Calu3 (cell line): ENCODE data around the gene DHX58. TPM values are rescaled to one million over a fixed set of nuclear protein-coding genes. Genes with fewer than 3 reads are reported as not detected.

Experiments used
- BruUV-seq: library from RNA; stranded (reverse); fragments of 400-500 nt; replicated peaks from 2 replicates; lab custom pipeline; 2021; lab: Mats Ljungman, UMichigan
- CTCF ChIA-PET: fragments of 300-600 bp; sonication (Branson Sonifier 250); formaldehyde crosslinking; loops from one replicate; lab custom pipeline; 2022; ENCODE audit warnings: antibody characterized with exemption; lab: Charles Lee
- DNase-seq: peaks from one replicate; pipeline ENCODE4 v3.0.0; 2022
- H3K27ac Mint-ChIP-seq: one replicate; pipeline ENCODE4 v1.8.0; 2022; ENCODE audit warnings: mixed read lengths; ENCODE audit not compliant: unreplicated experiment
- H3K27me3 Mint-ChIP-seq: one replicate; pipeline ENCODE4 v1.8.0; 2022; ENCODE audit warnings: mixed read lengths; ENCODE audit not compliant: unreplicated experiment
- H3K36me3 Mint-ChIP-seq: one replicate; pipeline ENCODE4 v1.8.0; 2022; ENCODE audit warnings: mild to moderate bottlenecking, moderate library complexity, mixed read lengths; ENCODE audit not compliant: insufficient read depth, unreplicated experiment
- H3K4me1 Mint-ChIP-seq: one replicate; pipeline ENCODE4 v1.8.0; 2022; ENCODE audit warnings: mild to moderate bottlenecking, low read depth, mixed read lengths; ENCODE audit not compliant: unreplicated experiment
- H3K4me3 Mint-ChIP-seq: one replicate; pipeline ENCODE4 v1.8.0; 2022; ENCODE audit warnings: mild to moderate bottlenecking, low read depth, moderate library complexity, mixed read lengths; ENCODE audit not compliant: unreplicated experiment
- H3K9me3 Mint-ChIP-seq: one replicate; pipeline ENCODE4 v1.8.0; 2022; ENCODE audit warnings: low read depth, mixed read lengths; ENCODE audit not compliant: unreplicated experiment
- intact Hi-C: fragments of 100-400 bp; cut with micrococcal nuclease; formaldehyde crosslinking; loops from one replicate; pipeline ENCODE4 v1.10.0; 2022; ENCODE audit not compliant: unreplicated experiment
- total RNA-seq: library from RNA; stranded (reverse); gene quantifications from 2 replicates; pipeline ENCODE4 v1.2.3, GENCODE V29; 2022
- TF ChIP-seq, protein P1 (sequence below): fragments of 200-600 bp; IDR thresholded peaks from one replicate; pipeline ENCODE4 v1.8.0; 2022; ENCODE audit warnings: antibody characterized with exemption; ENCODE audit not compliant: unreplicated experiment

DHX58 gene
- total RNA-seq, 1 experiment from 2014 or later, result 45.6 TPM

DNA sequence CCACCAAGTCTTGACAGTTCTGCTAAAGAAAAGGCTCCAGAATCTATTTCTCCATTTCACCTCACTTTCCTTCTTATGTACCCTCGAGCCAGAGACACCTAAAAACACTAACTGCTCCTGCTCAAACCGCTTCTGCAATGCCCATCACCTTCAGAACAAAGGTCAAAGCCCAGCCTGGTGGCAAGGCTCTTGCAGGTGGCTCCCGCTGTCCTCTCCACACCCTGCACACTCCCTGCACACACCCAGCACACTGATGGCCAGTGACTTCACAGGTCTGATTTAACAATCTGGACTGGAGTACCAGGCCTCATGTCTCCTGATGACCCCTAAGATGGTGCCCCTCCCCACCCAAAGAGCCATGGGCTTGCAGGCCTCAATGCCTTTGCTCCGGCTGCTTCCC lies 52.3 kb downstream of the DHX58 start:
- Mint-ChIP-seq H3K27me3 (peaks cover 71% of the 10 kb centered on the region), H3K4me3 (no peak overlapping the region), H3K9me3 (no peaks in the 10 kb centered on the region), H3K36me3 (no peaks in the 10 kb centered on the region), H3K4me1 (no peaks in the 10 kb centered on the region), H3K27ac (no peak overlapping the region)
- CTCF ChIA-PET, result no interaction called here
- DNase-seq, result no peak
- intact Hi-C loops, result no loop called here
- TF ChIP-seq, protein P1, sequence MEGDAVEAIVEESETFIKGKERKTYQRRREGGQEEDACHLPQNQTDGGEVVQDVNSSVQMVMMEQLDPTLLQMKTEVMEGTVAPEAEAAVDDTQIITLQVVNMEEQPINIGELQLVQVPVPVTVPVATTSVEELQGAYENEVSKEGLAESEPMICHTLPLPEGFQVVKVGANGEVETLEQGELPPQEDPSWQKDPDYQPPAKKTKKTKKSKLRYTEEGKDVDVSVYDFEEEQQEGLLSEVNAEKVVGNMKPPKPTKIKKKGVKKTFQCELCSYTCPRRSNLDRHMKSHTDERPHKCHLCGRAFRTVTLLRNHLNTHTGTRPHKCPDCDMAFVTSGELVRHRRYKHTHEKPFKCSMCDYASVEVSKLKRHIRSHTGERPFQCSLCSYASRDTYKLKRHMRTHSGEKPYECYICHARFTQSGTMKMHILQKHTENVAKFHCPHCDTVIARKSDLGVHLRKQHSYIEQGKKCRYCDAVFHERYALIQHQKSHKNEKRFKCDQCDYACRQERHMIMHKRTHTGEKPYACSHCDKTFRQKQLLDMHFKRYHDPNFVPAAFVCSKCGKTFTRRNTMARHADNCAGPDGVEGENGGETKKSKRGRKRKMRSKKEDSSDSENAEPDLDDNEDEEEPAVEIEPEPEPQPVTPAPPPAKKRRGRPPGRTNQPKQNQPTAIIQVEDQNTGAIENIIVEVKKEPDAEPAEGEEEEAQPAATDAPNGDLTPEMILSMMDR, result no peak
- BruUV-seq, result no TSS peak

DNA sequence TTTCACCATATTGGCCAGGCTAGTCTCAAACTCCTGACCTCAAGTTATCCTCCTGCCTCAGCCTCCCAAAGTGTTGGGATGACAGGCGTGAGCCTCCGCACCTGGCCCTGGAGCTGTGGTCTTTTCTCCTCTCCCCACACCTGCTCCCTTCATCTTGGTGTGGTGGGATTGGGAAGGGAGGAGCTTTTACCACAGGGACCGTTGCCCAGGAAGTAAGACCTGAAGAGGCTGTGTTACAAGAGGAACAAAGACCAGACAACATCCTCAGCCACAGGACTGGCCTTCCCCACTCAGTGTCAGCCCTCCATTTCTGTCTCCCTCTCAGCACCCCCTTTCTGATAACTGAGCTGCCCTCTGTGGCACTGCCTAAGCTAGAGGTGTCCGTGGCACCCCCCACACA lies 52.7 kb downstream of the DHX58 start:
- Mint-ChIP-seq H3K9me3 (no peaks in the 10 kb centered on the region), H3K4me3 (no peak overlapping the region), H3K4me1 (no peaks in the 10 kb centered on the region), H3K36me3 (no peaks in the 10 kb centered on the region), H3K27ac (no peak overlapping the region), H3K27me3 (peaks cover 75% of the 10 kb centered on the region)
- TF ChIP-seq, protein P1, result no peak
- DNase-seq, result no peak
- intact Hi-C loops, result no loop called here
- no TSS peak for BruUV-seq
- CTCF ChIA-PET, result no interaction called here

- BruUV-seq, result no TSS peak
- intact Hi-C loops, result no loop called here
- H3K4me1 Mint-ChIP-seq, result no peaks in the 10 kb centered on the region
- no peaks in the 10 kb centered on the region for H3K36me3 Mint-ChIP-seq
- no peak for DNase-seq
- TF ChIP-seq, protein P1, result no peak
- peaks cover 76% of the 10 kb centered on the region for H3K27me3 Mint-ChIP-seq
- CTCF ChIA-PET, result interaction anchor here (0.6 kb wide), 1 partner anchor 92 kb away, joined by 8 read pairs; no protein-coding TSS in a partner anchor
- no peak overlapping the region for H3K27ac Mint-ChIP-seq
- no peaks in the 10 kb centered on the region for H3K9me3 Mint-ChIP-seq
- no peak overlapping the region for H3K4me3 Mint-ChIP-seq
These were observed 54.5 kb downstream of the DHX58 start for GRCh38 chr17:42058063-42058462.

- Mint-ChIP-seq H3K4me3 (no peak overlapping the region), H3K4me1 (no peaks in the 10 kb centered on the region), H3K27me3 (peaks cover 76% of the 10 kb centered on the region), H3K27ac (no peak overlapping the region), H3K9me3 (no peaks in the 10 kb centered on the region), H3K36me3 (no peaks in the 10 kb centered on the region)
- CTCF ChIA-PET, result interaction anchor here (1.5 kb wide), 1 partner anchor 9 kb away, joined by 6 read pairs; no protein-coding TSS in a partner anchor
- no TSS peak for BruUV-seq
- intact Hi-C loops, result no loop called here
- TF ChIP-seq, protein P1, result no peak
- no peak for DNase-seq
These were observed 55.9 kb downstream of the DHX58 start for GRCh38 chr17:42056635-42057034.
